K562 (cell line): ENCODE measurements around the gene PCDHGC4. TPM values are rescaled to one million over a fixed set of nuclear protein-coding genes. Genes with fewer than 3 reads are reported as not detected.
A peak's percentile ranks its signal among the peaks of the same experiment; 100 is the strongest.

Experiments used
- CBFB ChIP-seq: sonication (generic); formaldehyde crosslinking; IDR thresholded peaks from 2 replicates; pipeline ENCODE4 v1.4.0; 2020; ENCODE audit warnings: mild to moderate bottlenecking, missing genetic modification reagents
- EZH2 ChIP-seq: IDR thresholded peaks from 2 replicates; pipeline ENCODE4 v1.6.1; 2012; ENCODE audit warnings: low read depth, mild to moderate bottlenecking, inconsistent platforms, low read length, borderline replicate concordance
- JUND ChIP-seq, 2 experiments: IDR thresholded peaks; 2 replicates in 1 of 2; 3 replicates in 1 of 2; pipeline ENCODE4 v1.6.1; 2011; ENCODE audit warnings: borderline replicate concordance in 2 of 2, low read depth in 2 of 2, low read length in 2 of 2, improper control_type of control experiment in 1 of 2, missing biosample characterization in 1 of 2, missing genetic modification characterization in 1 of 2, missing genetic modification reagents in 1 of 2
- MYNN ChIP-seq, 2 experiments: sonication (generic); formaldehyde crosslinking in 1 of 2; IDR thresholded peaks; 2 replicates each; pipeline versions ENCODE4 v1.5.0 to v1.6.1; 2016 to 2020; ENCODE audit warnings: antibody characterized with exemption in 1 of 2, missing genetic modification reagents in 1 of 2
- POLR2AphosphoS5 ChIP-seq: IDR thresholded peaks from 2 replicates; pipeline ENCODE4 v1.6.1; 2011; ENCODE audit warnings: mild to moderate bottlenecking, low read depth, low read length, moderate library complexity; ENCODE audit not compliant: control insufficient read depth, insufficient read depth
- PYGO2 ChIP-seq: fragments of 450-650 bp; IDR thresholded peaks from 2 replicates; pipeline ENCODE4 v1.6.1; 2016; ENCODE audit warnings: mild to moderate bottlenecking, missing genetic modification characterization, moderate library complexity, missing compliant biosample characterization
- RAD21 ChIP-seq, 2 experiments: fragments of 250-450 bp in 1 of 2; fragments of 450-650 bp in 1 of 2; sonication (Bioruptor Pico) in 1 of 2; formaldehyde crosslinking in 1 of 2; IDR thresholded peaks in 1 of 2; conservative IDR thresholded peaks in 1 of 2; 2 replicates each; pipeline versions ENCODE4 v1.4.0 to v1.8.0; 2020 to 2022; ENCODE audit warnings: mild to moderate bottlenecking in 2 of 2, moderate library complexity in 1 of 2
- RBM17 ChIP-seq: fragments of 200-400 bp; formaldehyde crosslinking; IDR thresholded peaks from 2 replicates; pipeline ENCODE4 v1.6.1; 2017; ENCODE audit warnings: low read depth, mild to moderate bottlenecking, low read length, borderline replicate concordance
- YY1 ChIP-seq, 3 experiments: IDR thresholded peaks; 2 replicates each; pipeline ENCODE4 v1.6.1; 2011; ENCODE audit warnings: low read length in 2 of 3, mild to moderate bottlenecking in 2 of 3, moderate library complexity in 2 of 3, borderline replicate concordance in 1 of 3, control low read depth in 1 of 3, low read depth in 1 of 3; ENCODE audit not compliant: insufficient read depth in 3 of 3, insufficient replicate concordance in 2 of 3, control insufficient read depth in 1 of 3, insufficient read length in 1 of 3; ENCODE audit errors: extremely low read depth in 1 of 3
- ZBTB7A ChIP-seq: IDR thresholded peaks from 2 replicates; pipeline ENCODE4 v1.6.1; 2011; ENCODE audit warnings: low read depth, mild to moderate bottlenecking, low read length, moderate library complexity, borderline replicate concordance; ENCODE audit not compliant: control insufficient read depth
- ZNF282 ChIP-seq: sonication (generic); formaldehyde crosslinking; IDR thresholded peaks from 2 replicates; pipeline ENCODE4 v1.8.1; 2023; ENCODE audit warnings: missing genetic modification reagents
- polyA plus RNA-seq, 8 experiments: library from polyadenylated mRNA; depleted of rRNA in 4 of 8; stranded (reverse) in 5 of 8; unstranded in 3 of 8; fragments of >200 nt; fragmentation: Nextera tagmentation in 2 of 8; fragmentation: Illumina TruSeq in 1 of 8; extraction: Ambion mirVana in 2 of 8; extraction: Trizol in 1 of 8; gene quantifications; 2 replicates each; pipeline versions ENCODE4 v1.2.1 to v1.2.3, GENCODE V29; 2011 to 2014; ENCODE audit warnings: inconsistent platforms in 1 of 8, missing spikeins in 1 of 8
- total RNA-seq, 7 experiments: library from RNA; depleted of rRNA in 6 of 7; stranded (reverse); fragments of >200 nt in 6 of 7; fragmentation: Illumina TruSeq in 2 of 7; extraction: Trizol in 2 of 7; gene quantifications; 2 replicates each; pipeline versions ENCODE4 v1.2.1 to v1.2.3, GENCODE V29; 2011 to 2021; ENCODE audit warnings: low replicate concordance in 1 of 7
- TF ChIP-seq, protein P1 (sequence below): fragments of 450-650 bp; formaldehyde crosslinking; IDR thresholded peaks from 2 replicates; pipeline ENCODE4 v1.4.0; 2020; ENCODE audit warnings: mild to moderate bottlenecking, moderate library complexity
- TF ChIP-seq, protein P2 (sequence below): fragments of 450-650 bp; IDR thresholded peaks from 2 replicates; pipeline ENCODE4 v1.6.1; 2016; ENCODE audit warnings: missing biosample characterization, missing genetic modification characterization
- TF ChIP-seq, protein P3 (sequence below): IDR thresholded peaks from 2 replicates; pipeline ENCODE4 v1.6.1; 2011; ENCODE audit warnings: borderline replicate concordance, low read depth, mild to moderate bottlenecking, moderate library complexity, low read length; ENCODE audit not compliant: insufficient read depth, poor library complexity, severe bottlenecking
- TF ChIP-seq, protein P4 (sequence below): sonication (generic); formaldehyde crosslinking; IDR thresholded peaks from 2 replicates; pipeline ENCODE4 v1.8.1; 2023; ENCODE audit warnings: mild to moderate bottlenecking, missing genetic modification reagents

Gene PCDHGC4
- total and polyA plus RNA-seq, 9 of the 15 experiments (the other 6 are each of a cell fraction or from before 2014, with no cell fraction given), result 0.05 TPM; not detected in 8

DNA sequence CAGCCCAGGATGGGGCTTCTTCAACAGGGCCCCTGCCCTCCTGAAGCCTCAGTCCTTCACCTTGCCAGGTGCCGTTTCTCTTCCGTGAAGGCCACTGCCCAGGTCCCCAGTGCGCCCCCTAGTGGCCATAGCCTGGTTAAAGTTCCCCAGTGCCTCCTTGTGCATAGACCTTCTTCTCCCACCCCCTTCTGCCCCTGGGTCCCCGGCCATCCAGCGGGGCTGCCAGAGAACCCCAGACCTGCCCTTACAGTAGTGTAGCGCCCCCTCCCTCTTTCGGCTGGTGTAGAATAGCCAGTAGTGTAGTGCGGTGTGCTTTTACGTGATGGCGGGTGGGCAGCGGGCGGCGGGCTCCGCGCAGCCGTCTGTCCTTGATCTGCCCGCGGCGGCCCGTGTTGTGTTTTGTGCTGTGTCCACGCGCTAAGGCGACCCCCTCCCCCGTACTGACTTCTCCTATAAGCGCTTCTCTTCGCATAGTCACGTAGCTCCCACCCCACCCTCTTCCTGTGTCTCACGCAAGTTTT lies 27.6 kb downstream of the PCDHGC4 start (continued):
- TF ChIP-seq YY1 (IDR thresholded peaks at IDR 0.05; ENCODE audit: borderline replicate concordance in 1 of 3, control insufficient read depth in 1 of 3, extremely low read depth in 1 of 3, insufficient read depth in 3 of 3, insufficient read length in 1 of 3, insufficient replicate concordance in 2 of 3, low read depth in 1 of 3, low read length in 2 of 3) (no peak), MYNN (IDR thresholded peaks at IDR 0.05) (peak; percentile 16; the same call in 1 of the 2 replicates), MYNN (CRISPR knock-in tag; IDR thresholded peaks at IDR 0.05) (no peak), RBM17 (no peak), RAD21 (CRISPR knock-in tag; conservative IDR thresholded peaks at IDR 0.05 in 1 of 2, IDR thresholded peaks at IDR 0.05 in 1 of 2) (peak; percentile 24 to 60; a peak in 2 of 4 replicates), ZBTB7A (0 out of 2 replicates have a peak, but pooled peaks have one; percentile 19), PYGO2 (tag) (no peak), POLR2AphosphoS5 (0 out of 2 replicates have a peak, but pooled peaks have one; percentile 30), JUND (IDR thresholded peaks at IDR 0.05; ENCODE audit: borderline replicate concordance, low read depth, low read length) (0 out of 2 replicates have a peak, but pooled peaks have one; percentile 9), JUND (tag; IDR thresholded peaks at IDR 0.05; ENCODE audit: borderline replicate concordance, low read depth, low read length) (no peak), ZNF282 (CRISPR knock-in tag) (0 out of 2 replicates have a peak, but pooled peaks have one; percentile 46), CBFB (0 out of 2 replicates have a peak, but pooled peaks have one; percentile 20), EZH2 (no peak)
- TF ChIP-seq, protein P1, sequence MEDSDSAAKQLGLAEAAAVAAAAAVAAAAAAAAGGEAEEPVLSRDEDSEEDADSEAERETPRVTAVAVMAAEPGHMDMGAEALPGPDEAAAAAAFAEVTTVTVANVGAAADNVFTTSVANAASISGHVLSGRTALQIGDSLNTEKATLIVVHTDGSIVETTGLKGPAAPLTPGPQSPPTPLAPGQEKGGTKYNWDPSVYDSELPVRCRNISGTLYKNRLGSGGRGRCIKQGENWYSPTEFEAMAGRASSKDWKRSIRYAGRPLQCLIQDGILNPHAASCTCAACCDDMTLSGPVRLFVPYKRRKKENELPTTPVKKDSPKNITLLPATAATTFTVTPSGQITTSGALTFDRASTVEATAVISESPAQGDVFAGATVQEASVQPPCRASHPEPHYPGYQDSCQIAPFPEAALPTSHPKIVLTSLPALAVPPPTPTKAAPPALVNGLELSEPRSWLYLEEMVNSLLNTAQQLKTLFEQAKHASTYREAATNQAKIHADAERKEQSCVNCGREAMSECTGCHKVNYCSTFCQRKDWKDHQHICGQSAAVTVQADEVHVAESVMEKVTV (CRISPR knock-in tag), result no peak
- TF ChIP-seq, protein P2, sequence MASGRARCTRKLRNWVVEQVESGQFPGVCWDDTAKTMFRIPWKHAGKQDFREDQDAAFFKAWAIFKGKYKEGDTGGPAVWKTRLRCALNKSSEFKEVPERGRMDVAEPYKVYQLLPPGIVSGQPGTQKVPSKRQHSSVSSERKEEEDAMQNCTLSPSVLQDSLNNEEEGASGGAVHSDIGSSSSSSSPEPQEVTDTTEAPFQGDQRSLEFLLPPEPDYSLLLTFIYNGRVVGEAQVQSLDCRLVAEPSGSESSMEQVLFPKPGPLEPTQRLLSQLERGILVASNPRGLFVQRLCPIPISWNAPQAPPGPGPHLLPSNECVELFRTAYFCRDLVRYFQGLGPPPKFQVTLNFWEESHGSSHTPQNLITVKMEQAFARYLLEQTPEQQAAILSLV (tag), result no peak
- TF ChIP-seq, protein P3, sequence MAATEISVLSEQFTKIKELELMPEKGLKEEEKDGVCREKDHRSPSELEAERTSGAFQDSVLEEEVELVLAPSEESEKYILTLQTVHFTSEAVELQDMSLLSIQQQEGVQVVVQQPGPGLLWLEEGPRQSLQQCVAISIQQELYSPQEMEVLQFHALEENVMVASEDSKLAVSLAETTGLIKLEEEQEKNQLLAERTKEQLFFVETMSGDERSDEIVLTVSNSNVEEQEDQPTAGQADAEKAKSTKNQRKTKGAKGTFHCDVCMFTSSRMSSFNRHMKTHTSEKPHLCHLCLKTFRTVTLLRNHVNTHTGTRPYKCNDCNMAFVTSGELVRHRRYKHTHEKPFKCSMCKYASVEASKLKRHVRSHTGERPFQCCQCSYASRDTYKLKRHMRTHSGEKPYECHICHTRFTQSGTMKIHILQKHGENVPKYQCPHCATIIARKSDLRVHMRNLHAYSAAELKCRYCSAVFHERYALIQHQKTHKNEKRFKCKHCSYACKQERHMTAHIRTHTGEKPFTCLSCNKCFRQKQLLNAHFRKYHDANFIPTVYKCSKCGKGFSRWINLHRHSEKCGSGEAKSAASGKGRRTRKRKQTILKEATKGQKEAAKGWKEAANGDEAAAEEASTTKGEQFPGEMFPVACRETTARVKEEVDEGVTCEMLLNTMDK, result peak; percentile 89
- TF ChIP-seq, protein P4, sequence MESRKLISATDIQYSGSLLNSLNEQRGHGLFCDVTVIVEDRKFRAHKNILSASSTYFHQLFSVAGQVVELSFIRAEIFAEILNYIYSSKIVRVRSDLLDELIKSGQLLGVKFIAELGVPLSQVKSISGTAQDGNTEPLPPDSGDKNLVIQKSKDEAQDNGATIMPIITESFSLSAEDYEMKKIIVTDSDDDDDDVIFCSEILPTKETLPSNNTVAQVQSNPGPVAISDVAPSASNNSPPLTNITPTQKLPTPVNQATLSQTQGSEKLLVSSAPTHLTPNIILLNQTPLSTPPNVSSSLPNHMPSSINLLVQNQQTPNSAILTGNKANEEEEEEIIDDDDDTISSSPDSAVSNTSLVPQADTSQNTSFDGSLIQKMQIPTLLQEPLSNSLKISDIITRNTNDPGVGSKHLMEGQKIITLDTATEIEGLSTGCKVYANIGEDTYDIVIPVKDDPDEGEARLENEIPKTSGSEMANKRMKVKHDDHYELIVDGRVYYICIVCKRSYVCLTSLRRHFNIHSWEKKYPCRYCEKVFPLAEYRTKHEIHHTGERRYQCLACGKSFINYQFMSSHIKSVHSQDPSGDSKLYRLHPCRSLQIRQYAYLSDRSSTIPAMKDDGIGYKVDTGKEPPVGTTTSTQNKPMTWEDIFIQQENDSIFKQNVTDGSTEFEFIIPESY (CRISPR knock-in tag), result peak; percentile 95
